Spleen (tissue), 7 donors: ENCODE data around the gene WHRN.

ENCODE experiments used
- POLR2A ChIP-seq, 3 donors: fragments of 450-650 bp; IDR thresholded peaks; one replicate each; pipeline ENCODE4 v1.5.1; 2017; ENCODE audit warnings: antibody characterized with exemption in 3 of 3, mild to moderate bottlenecking in 1 of 3
- TF ChIP-seq, protein P1 (sequence below), 11 experiments: fragments of 200-600 bp in 7 of 11; fragments of 450-650 bp in 4 of 11; sonication (generic) in 4 of 11; IDR thresholded peaks in 8 of 11; conservative IDR thresholded peaks in 3 of 11; 1 replicate in 7 of 11; 2 replicates in 4 of 11; pipeline versions ENCODE4 v1.4.0 to v1.8.0; 2016 to 2021; ENCODE audit warnings: antibody characterized with exemption in 11 of 11, inconsistent platforms in 4 of 11, mild to moderate bottlenecking in 1 of 11
- donor health status: DM: no; HTN: no; CAD: no; lungs with moderate emphysema.
- donor health status: DM: no; HTN: no; CAD: no.
- donor health status: DM: no; HTN: no; CAD: no.

DNA sequence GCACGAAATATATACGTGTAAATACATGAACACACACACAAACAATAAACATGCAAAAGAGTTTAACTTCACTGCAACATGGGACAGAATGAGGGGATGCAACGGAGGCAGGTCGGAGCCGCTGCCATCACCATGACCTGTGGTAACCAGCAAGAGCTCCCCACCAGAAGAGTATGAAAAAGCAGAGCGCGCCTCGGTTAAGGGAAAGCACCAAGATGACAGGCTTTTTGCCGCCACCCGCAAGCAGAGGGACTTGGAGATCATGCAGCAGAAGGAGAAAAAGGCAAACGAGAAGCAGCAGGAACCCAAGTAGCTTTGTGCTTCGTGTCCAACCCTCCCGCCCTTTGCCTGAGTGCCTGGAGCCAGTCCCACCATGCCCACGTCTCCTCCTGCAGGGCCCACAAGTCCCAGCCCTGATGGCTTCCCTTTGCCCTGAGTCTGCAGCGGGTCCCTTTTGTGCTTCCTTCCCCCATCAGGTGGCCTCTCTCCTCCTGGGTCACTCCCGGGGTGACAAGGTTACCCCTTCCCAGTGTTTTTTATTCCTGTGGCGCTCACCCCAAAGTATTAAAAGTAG lies 13.8 kb downstream of the WHRN start:
- TF ChIP-seq, protein P1, sequence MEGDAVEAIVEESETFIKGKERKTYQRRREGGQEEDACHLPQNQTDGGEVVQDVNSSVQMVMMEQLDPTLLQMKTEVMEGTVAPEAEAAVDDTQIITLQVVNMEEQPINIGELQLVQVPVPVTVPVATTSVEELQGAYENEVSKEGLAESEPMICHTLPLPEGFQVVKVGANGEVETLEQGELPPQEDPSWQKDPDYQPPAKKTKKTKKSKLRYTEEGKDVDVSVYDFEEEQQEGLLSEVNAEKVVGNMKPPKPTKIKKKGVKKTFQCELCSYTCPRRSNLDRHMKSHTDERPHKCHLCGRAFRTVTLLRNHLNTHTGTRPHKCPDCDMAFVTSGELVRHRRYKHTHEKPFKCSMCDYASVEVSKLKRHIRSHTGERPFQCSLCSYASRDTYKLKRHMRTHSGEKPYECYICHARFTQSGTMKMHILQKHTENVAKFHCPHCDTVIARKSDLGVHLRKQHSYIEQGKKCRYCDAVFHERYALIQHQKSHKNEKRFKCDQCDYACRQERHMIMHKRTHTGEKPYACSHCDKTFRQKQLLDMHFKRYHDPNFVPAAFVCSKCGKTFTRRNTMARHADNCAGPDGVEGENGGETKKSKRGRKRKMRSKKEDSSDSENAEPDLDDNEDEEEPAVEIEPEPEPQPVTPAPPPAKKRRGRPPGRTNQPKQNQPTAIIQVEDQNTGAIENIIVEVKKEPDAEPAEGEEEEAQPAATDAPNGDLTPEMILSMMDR (IDR thresholded peaks at IDR 0.05 in 8 of 11, conservative IDR thresholded peaks at IDR 0.05 in 3 of 11): no peak
- no peak for TF ChIP-seq POLR2A (IDR thresholded peaks at IDR 0.05)
